ENCODE measurements around the gene ERICH6. TPM values are rescaled to one million over a fixed set of nuclear protein-coding genes. Genes with fewer than 3 reads are reported as not detected.

Gene ERICH6
- total RNA-seq, 1 donor from 2014 or later: not detected

- H3K27me3 ChIP-seq (ENCODE audit: control insufficient read depth in 3 of 3, insufficient read depth in 3 of 3, low read length in 3 of 3): no peaks in the 10 kb centered on the region
- no peak overlapping the region for H3K9ac ChIP-seq (ENCODE audit: low read depth in 1 of 3, low read length in 3 of 3)
- no peaks in the 10 kb centered on the region for H3K36me3 ChIP-seq (ENCODE audit: control insufficient read depth in 3 of 3, insufficient read depth in 3 of 3, low read length in 3 of 3)
These were observed 18.5 kb upstream of the ERICH6 start for GRCh38 chr3:150722267-150722666.

GRCh38 chr3:150721285-150722130 lies 17.8 kb upstream of the ERICH6 start:
- H3K9me3 ChIP-seq (ENCODE audit: control insufficient read depth in 3 of 3, low read length in 3 of 3): no peaks in the 10 kb centered on the region
- H3K4me3 ChIP-seq (ENCODE audit: low read length in 3 of 3): no peak overlapping the region
- H3K27ac ChIP-seq (ENCODE audit: low read depth, low read length): no peak overlapping the region
- H3K9ac ChIP-seq (ENCODE audit: low read depth in 1 of 3, low read length in 3 of 3): no peak overlapping the region
- H3K27me3 ChIP-seq (ENCODE audit: control insufficient read depth in 3 of 3, insufficient read depth in 3 of 3, low read length in 3 of 3): no peaks in the 10 kb centered on the region
- H3K4me1 ChIP-seq (ENCODE audit: control insufficient read depth in 3 of 3, insufficient read depth in 3 of 3, low read length in 3 of 3): peaks cover 0 to 3% (median 2%) of the 10 kb centered on the region in 3 donors
- H3K36me3 ChIP-seq (ENCODE audit: control insufficient read depth in 3 of 3, insufficient read depth in 3 of 3, low read length in 3 of 3): no peaks in the 10 kb centered on the region

More at GRCh38 chr3:150722267-150722666, 18.5 kb upstream of the ERICH6 start:
- Histone ChIP-seq H3K4me1 (ENCODE audit: control insufficient read depth in 3 of 3, insufficient read depth in 3 of 3, low read length in 3 of 3) (peaks cover 0 to 3% (median 2%) of the 10 kb centered on the region in 3 donors), H3K27ac (ENCODE audit: low read depth, low read length) (no peak overlapping the region), H3K4me3 (ENCODE audit: low read length in 3 of 3) (no peak overlapping the region), H3K9me3 (ENCODE audit: control insufficient read depth in 3 of 3, low read length in 3 of 3) (no peaks in the 10 kb centered on the region)

GRCh38 chr3:150720444-150720843 lies 16.7 kb upstream of the ERICH6 start:
- Histone ChIP-seq H3K36me3 (ENCODE audit: control insufficient read depth in 3 of 3, insufficient read depth in 3 of 3, low read length in 3 of 3) (no peaks in the 10 kb centered on the region), H3K4me1 (ENCODE audit: control insufficient read depth in 3 of 3, insufficient read depth in 3 of 3, low read length in 3 of 3) (peaks cover 0 to 3% (median 2%) of the 10 kb centered on the region in 3 donors)

GRCh38 chr3:150710097-150710496 lies 6.4 kb upstream of the ERICH6 start:
- no peak overlapping the region for H3K9ac ChIP-seq (ENCODE audit: low read depth in 1 of 3, low read length in 3 of 3)
- H3K27ac ChIP-seq (ENCODE audit: low read depth, low read length): no peak overlapping the region
- H3K36me3 ChIP-seq (ENCODE audit: control insufficient read depth in 3 of 3, insufficient read depth in 3 of 3, low read length in 3 of 3): no peaks in the 10 kb centered on the region
- no peaks in the 10 kb centered on the region for H3K4me1 ChIP-seq (ENCODE audit: control insufficient read depth in 3 of 3, insufficient read depth in 3 of 3, low read length in 3 of 3)
- H3K9me3 ChIP-seq (ENCODE audit: control insufficient read depth in 3 of 3, low read length in 3 of 3): no peaks in the 10 kb centered on the region
- H3K27me3 ChIP-seq (ENCODE audit: control insufficient read depth in 3 of 3, insufficient read depth in 3 of 3, low read length in 3 of 3): no peaks in the 10 kb centered on the region
- no peak overlapping the region for H3K4me3 ChIP-seq (ENCODE audit: low read length in 3 of 3)

More at GRCh38 chr3:150720444-150720843, 16.7 kb upstream of the ERICH6 start:
- Histone ChIP-seq H3K27ac (ENCODE audit: low read depth, low read length) (no peak overlapping the region), H3K9ac (ENCODE audit: low read depth in 1 of 3, low read length in 3 of 3) (no peak overlapping the region), H3K4me3 (ENCODE audit: low read length in 3 of 3) (no peak overlapping the region), H3K27me3 (ENCODE audit: control insufficient read depth in 3 of 3, insufficient read depth in 3 of 3, low read length in 3 of 3) (no peaks in the 10 kb centered on the region), H3K9me3 (ENCODE audit: control insufficient read depth in 3 of 3, low read length in 3 of 3) (no peaks in the 10 kb centered on the region)

- peak overlapping the region; percentile 68 for H3K27ac ChIP-seq (ENCODE audit: low read depth, low read length)
- H3K4me1 ChIP-seq (ENCODE audit: control insufficient read depth in 3 of 3, insufficient read depth in 3 of 3, low read length in 3 of 3): peaks cover 2 to 9% (median 7%) of the 10 kb centered on the region in 3 donors
- H3K9ac ChIP-seq (ENCODE audit: low read depth in 1 of 3, low read length in 3 of 3): peak overlapping the region; percentile 74 to 87 (median 81)
- no peaks in the 10 kb centered on the region for H3K9me3 ChIP-seq (ENCODE audit: control insufficient read depth in 3 of 3, low read length in 3 of 3)
- H3K36me3 ChIP-seq (ENCODE audit: control insufficient read depth in 3 of 3, insufficient read depth in 3 of 3, low read length in 3 of 3): no peaks in the 10 kb centered on the region
- H3K27me3 ChIP-seq (ENCODE audit: control insufficient read depth in 3 of 3, insufficient read depth in 3 of 3, low read length in 3 of 3): no peaks in the 10 kb centered on the region
- peak overlapping the region; percentile 83 to 88 (median 87) for H3K4me3 ChIP-seq (ENCODE audit: low read length in 3 of 3)
These were observed 393 bp downstream of the ERICH6 start for GRCh38 chr3:150703299-150703755.

GRCh38 chr3:150699068-150699639 lies 4.6 kb downstream of the ERICH6 start:
- Histone ChIP-seq H3K27ac (ENCODE audit: low read depth, low read length) (no peak overlapping the region), H3K9ac (ENCODE audit: low read depth in 1 of 3, low read length in 3 of 3) (no peak overlapping the region), H3K4me3 (ENCODE audit: low read length in 3 of 3) (no peak overlapping the region), H3K4me1 (ENCODE audit: control insufficient read depth in 3 of 3, insufficient read depth in 3 of 3, low read length in 3 of 3) (peaks cover 2 to 7% (median 6%) of the 10 kb centered on the region in 3 donors), H3K9me3 (ENCODE audit: control insufficient read depth in 3 of 3, low read length in 3 of 3) (no peaks in the 10 kb centered on the region), H3K27me3 (ENCODE audit: control insufficient read depth in 3 of 3, insufficient read depth in 3 of 3, low read length in 3 of 3) (no peaks in the 10 kb centered on the region), H3K36me3 (ENCODE audit: control insufficient read depth in 3 of 3, insufficient read depth in 3 of 3, low read length in 3 of 3) (no peaks in the 10 kb centered on the region)

- Histone ChIP-seq H3K4me1 (ENCODE audit: control insufficient read depth in 3 of 3, insufficient read depth in 3 of 3, low read length in 3 of 3) (no peaks in the 10 kb centered on the region), H3K27me3 (ENCODE audit: control insufficient read depth in 3 of 3, insufficient read depth in 3 of 3, low read length in 3 of 3) (no peaks in the 10 kb centered on the region), H3K4me3 (ENCODE audit: low read length in 3 of 3) (no peak overlapping the region), H3K36me3 (ENCODE audit: control insufficient read depth in 3 of 3, insufficient read depth in 3 of 3, low read length in 3 of 3) (no peaks in the 10 kb centered on the region), H3K9me3 (ENCODE audit: control insufficient read depth in 3 of 3, low read length in 3 of 3) (no peaks in the 10 kb centered on the region), H3K27ac (ENCODE audit: low read depth, low read length) (no peak overlapping the region), H3K9ac (ENCODE audit: low read depth in 1 of 3, low read length in 3 of 3) (no peak overlapping the region)
These were observed 6.1 kb downstream of the ERICH6 start for GRCh38 chr3:150697646-150698045.

GRCh38 chr3:150691414-150692040 lies 12.2 kb downstream of the ERICH6 start:
- Histone ChIP-seq H3K9me3 (ENCODE audit: control insufficient read depth in 3 of 3, low read length in 3 of 3) (no peaks in the 10 kb centered on the region), H3K36me3 (ENCODE audit: control insufficient read depth in 3 of 3, insufficient read depth in 3 of 3, low read length in 3 of 3) (no peaks in the 10 kb centered on the region), H3K4me3 (ENCODE audit: low read length in 3 of 3) (no peak overlapping the region), H3K9ac (ENCODE audit: low read depth in 1 of 3, low read length in 3 of 3) (no peak overlapping the region), H3K27me3 (ENCODE audit: control insufficient read depth in 3 of 3, insufficient read depth in 3 of 3, low read length in 3 of 3) (no peaks in the 10 kb centered on the region), H3K27ac (ENCODE audit: low read depth, low read length) (no peak overlapping the region), H3K4me1 (ENCODE audit: control insufficient read depth in 3 of 3, insufficient read depth in 3 of 3, low read length in 3 of 3) (no peaks in the 10 kb centered on the region)

GRCh38 chr3:150687613-150688012 lies 16.1 kb downstream of the ERICH6 start:
- Histone ChIP-seq H3K36me3 (ENCODE audit: control insufficient read depth in 3 of 3, insufficient read depth in 3 of 3, low read length in 3 of 3) (no peaks in the 10 kb centered on the region), H3K4me1 (ENCODE audit: control insufficient read depth in 3 of 3, insufficient read depth in 3 of 3, low read length in 3 of 3) (no peaks in the 10 kb centered on the region), H3K27me3 (ENCODE audit: control insufficient read depth in 3 of 3, insufficient read depth in 3 of 3, low read length in 3 of 3) (no peaks in the 10 kb centered on the region), H3K9ac (ENCODE audit: low read depth in 1 of 3, low read length in 3 of 3) (no peak overlapping the region), H3K9me3 (ENCODE audit: control insufficient read depth in 3 of 3, low read length in 3 of 3) (no peaks in the 10 kb centered on the region), H3K27ac (ENCODE audit: low read depth, low read length) (no peak overlapping the region), H3K4me3 (ENCODE audit: low read length in 3 of 3) (no peak overlapping the region)

GRCh38 chr3:150682824-150683223 lies 20.9 kb downstream of the ERICH6 start:
- H3K27ac ChIP-seq (ENCODE audit: low read depth, low read length): no peak overlapping the region
- no peak overlapping the region for H3K4me3 ChIP-seq (ENCODE audit: low read length in 3 of 3)
- no peaks in the 10 kb centered on the region for H3K4me1 ChIP-seq (ENCODE audit: control insufficient read depth in 3 of 3, insufficient read depth in 3 of 3, low read length in 3 of 3)
- H3K9me3 ChIP-seq (ENCODE audit: control insufficient read depth in 3 of 3, low read length in 3 of 3): no peaks in the 10 kb centered on the region
- H3K9ac ChIP-seq (ENCODE audit: low read depth in 1 of 3, low read length in 3 of 3): no peak overlapping the region
- H3K36me3 ChIP-seq (ENCODE audit: control insufficient read depth in 3 of 3, insufficient read depth in 3 of 3, low read length in 3 of 3): no peaks in the 10 kb centered on the region
- no peaks in the 10 kb centered on the region for H3K27me3 ChIP-seq (ENCODE audit: control insufficient read depth in 3 of 3, insufficient read depth in 3 of 3, low read length in 3 of 3)

Measured in skeletal muscle tissue (tissue), 4 donors.